ENCODE results near the gene ANO6. TPM values are rescaled to one million over a fixed set of nuclear protein-coding genes. Genes with fewer than 3 reads are reported as not detected.

Gene ANO6
- total RNA-seq, 2 experiments from 2014 or later, result 13.1 to 13.6 TPM

GRCh38 chr12:45243963-45244362 lies 28.1 kb downstream of the ANO6 start:
- ATAC-seq (no peak), DNase-seq (no peak)
- Mint-ChIP-seq H3K27me3 (no peaks in the 10 kb centered on the region), H3K36me3 (ENCODE audit: low read depth) (peaks cover 6% of the 10 kb centered on the region), H3K27ac (no peak overlapping the region), H3K4me1 (ENCODE audit: low read depth) (peaks cover 34% of the 10 kb centered on the region), H3K4me3 (no peak overlapping the region), H3K9me3 (no peaks in the 10 kb centered on the region)
- intact Hi-C loops (cut with micrococcal nuclease), result no loop called here
- ChIA-PET POLR2A (no interaction called here), CTCF (no interaction called here)
- TF ChIP-seq, protein P1, sequence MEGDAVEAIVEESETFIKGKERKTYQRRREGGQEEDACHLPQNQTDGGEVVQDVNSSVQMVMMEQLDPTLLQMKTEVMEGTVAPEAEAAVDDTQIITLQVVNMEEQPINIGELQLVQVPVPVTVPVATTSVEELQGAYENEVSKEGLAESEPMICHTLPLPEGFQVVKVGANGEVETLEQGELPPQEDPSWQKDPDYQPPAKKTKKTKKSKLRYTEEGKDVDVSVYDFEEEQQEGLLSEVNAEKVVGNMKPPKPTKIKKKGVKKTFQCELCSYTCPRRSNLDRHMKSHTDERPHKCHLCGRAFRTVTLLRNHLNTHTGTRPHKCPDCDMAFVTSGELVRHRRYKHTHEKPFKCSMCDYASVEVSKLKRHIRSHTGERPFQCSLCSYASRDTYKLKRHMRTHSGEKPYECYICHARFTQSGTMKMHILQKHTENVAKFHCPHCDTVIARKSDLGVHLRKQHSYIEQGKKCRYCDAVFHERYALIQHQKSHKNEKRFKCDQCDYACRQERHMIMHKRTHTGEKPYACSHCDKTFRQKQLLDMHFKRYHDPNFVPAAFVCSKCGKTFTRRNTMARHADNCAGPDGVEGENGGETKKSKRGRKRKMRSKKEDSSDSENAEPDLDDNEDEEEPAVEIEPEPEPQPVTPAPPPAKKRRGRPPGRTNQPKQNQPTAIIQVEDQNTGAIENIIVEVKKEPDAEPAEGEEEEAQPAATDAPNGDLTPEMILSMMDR (IDR thresholded peaks at IDR 0.05), result no peak

DNA sequence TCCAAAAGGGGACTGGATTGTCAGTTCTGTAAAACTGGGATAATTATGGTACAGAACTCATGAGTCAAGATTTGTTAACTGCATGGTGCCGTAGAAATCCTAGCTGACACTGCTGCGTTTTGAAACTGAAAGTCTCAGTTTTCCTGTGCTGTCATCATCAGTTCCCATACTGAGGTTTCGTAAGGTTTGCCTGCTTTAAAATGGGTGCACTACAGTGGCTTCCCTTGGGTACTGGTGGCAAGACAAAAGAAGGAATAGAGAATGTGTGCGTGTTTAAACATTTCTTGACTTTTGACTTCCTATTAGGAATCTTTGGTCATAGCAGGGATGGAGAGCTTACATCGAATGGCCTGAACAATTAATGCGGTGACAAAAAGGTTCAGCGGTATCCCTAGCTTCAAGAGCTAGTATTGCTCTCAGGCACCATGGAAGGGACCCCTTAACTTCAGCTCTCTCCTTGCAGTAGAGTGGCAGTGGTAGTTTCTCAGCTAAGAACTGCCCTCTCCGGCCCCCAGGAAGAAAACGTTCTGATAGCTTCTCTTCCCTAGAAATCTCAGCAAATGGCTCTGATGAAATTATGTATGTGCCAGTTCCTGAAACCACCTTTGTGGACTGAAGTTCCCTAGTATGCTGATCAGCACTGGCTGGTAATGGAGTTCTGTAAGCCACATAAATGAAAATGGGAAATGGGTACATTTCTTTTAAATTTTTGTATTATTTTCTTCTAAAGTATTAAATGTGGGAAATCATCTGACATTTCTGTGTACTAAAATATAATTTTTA lies 28.9 kb downstream of the ANO6 start:
- ChIA-PET POLR2A (no interaction called here), CTCF (no interaction called here)
- intact Hi-C loops (cut with micrococcal nuclease), result no loop called here
- H3K4me1 Mint-ChIP-seq (ENCODE audit: low read depth), result peaks cover 26% of the 10 kb centered on the region
- TF ChIP-seq, protein P1 (IDR thresholded peaks at IDR 0.05), result no peak
- no peak for DNase-seq
- H3K9me3 Mint-ChIP-seq, result no peaks in the 10 kb centered on the region
- no peak overlapping the region for H3K4me3 Mint-ChIP-seq
- H3K27ac Mint-ChIP-seq, result no peak overlapping the region
- H3K36me3 Mint-ChIP-seq (ENCODE audit: low read depth), result peaks cover 4% of the 10 kb centered on the region
- no peaks in the 10 kb centered on the region for H3K27me3 Mint-ChIP-seq
- ATAC-seq, result peak; percentile 55

DNA sequence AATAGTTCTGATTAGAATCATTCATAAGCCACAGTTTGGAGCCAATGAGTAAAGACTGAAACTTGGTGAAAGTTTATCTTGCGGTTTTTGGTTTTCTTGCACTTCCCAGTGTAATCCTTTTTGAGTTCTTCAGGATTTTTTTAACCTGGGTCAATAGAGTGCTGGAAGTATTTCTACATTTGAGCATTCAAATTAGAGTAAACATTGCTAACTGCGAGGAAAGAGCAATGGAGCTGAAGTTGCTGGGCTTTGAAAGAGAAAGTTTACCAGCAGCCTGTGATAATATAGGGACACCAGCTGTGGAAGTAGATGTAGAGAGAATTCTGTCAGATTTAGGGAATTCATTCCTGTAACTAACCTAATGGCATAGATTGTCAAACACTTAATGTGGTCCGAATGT lies 30.3 kb downstream of the ANO6 start:
- POLR2A ChIA-PET, result no interaction called here
- no peak for ATAC-seq

DNA sequence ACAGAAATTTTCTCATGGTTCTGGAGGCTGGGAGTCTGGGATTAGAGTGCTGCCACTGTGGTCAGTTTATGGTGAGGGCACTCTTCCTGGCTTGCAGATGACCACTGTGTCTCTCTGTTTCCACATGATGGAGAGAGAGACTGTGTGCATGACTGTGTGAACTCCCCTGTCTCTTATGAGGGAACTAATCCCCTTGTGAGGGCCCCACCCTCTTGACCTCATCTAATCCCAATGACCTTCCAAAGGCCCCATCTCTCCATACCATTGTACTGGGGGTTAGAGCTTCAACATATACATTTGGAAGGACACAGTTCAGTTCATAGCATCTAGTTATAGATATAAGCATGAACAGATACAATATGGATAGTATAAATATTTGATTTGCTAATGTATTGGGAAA lies 31.7 kb downstream of the ANO6 start:
- Mint-ChIP-seq H3K36me3 (ENCODE audit: low read depth) (peaks cover 3% of the 10 kb centered on the region), H3K27ac (no peak overlapping the region), H3K4me1 (ENCODE audit: low read depth) (peaks cover 12% of the 10 kb centered on the region), H3K27me3 (no peaks in the 10 kb centered on the region), H3K4me3 (no peak overlapping the region), H3K9me3 (no peaks in the 10 kb centered on the region)
- intact Hi-C loops (cut with micrococcal nuclease), result no loop called here
- no peak for DNase-seq
- TF ChIP-seq, protein P1 (IDR thresholded peaks at IDR 0.05), result no peak
- ChIA-PET CTCF (no interaction called here), POLR2A (no interaction called here)
- ATAC-seq, result no peak

More for the DNA sequence above, 30.3 kb downstream of the ANO6 start:
- TF ChIP-seq, protein P1 (IDR thresholded peaks at IDR 0.05), result no peak
- DNase-seq, result no peak
- Mint-ChIP-seq H3K27me3 (no peaks in the 10 kb centered on the region), H3K4me3 (no peak overlapping the region), H3K4me1 (ENCODE audit: low read depth) (peaks cover 14% of the 10 kb centered on the region), H3K36me3 (ENCODE audit: low read depth) (peaks cover 3% of the 10 kb centered on the region), H3K9me3 (no peaks in the 10 kb centered on the region), H3K27ac (no peak overlapping the region)
- intact Hi-C loops (cut with micrococcal nuclease), result no loop called here
- CTCF ChIA-PET, result no interaction called here

DNA sequence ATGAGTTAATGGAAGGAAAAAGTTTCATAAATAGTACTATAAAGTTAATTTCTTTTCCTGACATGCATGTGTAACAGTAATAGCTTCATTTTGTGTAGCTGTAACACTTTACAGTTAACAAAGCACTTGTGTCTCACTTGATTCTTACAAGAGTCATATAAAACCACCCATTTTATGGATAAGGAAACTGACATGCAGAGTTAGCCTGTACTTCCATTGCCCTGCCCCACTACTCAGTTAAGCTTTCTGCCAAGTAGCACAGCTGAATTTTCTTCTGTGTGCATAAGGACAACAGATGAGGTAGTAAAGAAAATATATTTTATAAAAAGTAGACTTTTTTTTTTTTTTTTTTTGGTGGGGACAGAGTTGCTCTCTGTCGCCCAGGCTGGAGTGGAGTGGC lies 32.2 kb downstream of the ANO6 start:
- intact Hi-C loops (cut with micrococcal nuclease), result no loop called here
- Mint-ChIP-seq H3K36me3 (ENCODE audit: low read depth) (peaks cover 3% of the 10 kb centered on the region), H3K27ac (no peak overlapping the region), H3K4me3 (no peak overlapping the region), H3K27me3 (no peaks in the 10 kb centered on the region), H3K4me1 (ENCODE audit: low read depth) (peaks cover 12% of the 10 kb centered on the region), H3K9me3 (no peaks in the 10 kb centered on the region)
- ChIA-PET POLR2A (no interaction called here), CTCF (no interaction called here)
- TF ChIP-seq, protein P1 (IDR thresholded peaks at IDR 0.05), result no peak
- DNase-seq (no peak), ATAC-seq (no peak)
